ENCODE measurements around the gene UBFD1.
"Not testable (repeated sequence)": the region's sequence is repeated elsewhere in the genome, so short reads cannot be mapped to it uniquely, and the experiment has no call there.

The UBFD1 gene

GRCh38 chr16:23610905-23611304 is 53.4 kb downstream of the UBFD1 start:
- not testable (repeated sequence) for DNase-seq

DNA sequence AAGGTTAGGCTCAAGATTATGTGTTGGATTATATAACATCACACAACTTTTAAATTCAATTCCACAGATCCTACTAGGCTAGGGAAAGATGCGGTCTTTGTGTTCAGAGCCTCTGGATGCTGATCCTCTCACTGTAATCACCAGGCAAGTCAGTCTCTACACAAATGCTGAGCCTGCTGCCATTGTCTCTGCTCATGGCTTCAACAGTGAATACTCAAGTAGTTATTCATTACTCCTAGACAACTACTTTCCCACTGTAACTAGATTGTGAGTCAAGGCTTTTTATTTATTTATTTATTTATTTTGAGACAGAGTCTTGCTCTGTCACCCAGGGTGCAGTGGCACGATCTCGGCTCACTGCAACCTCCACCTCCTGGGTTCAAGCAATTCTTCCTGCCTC is 54.4 kb downstream of the UBFD1 start:
- no peak for DNase-seq

DNA sequence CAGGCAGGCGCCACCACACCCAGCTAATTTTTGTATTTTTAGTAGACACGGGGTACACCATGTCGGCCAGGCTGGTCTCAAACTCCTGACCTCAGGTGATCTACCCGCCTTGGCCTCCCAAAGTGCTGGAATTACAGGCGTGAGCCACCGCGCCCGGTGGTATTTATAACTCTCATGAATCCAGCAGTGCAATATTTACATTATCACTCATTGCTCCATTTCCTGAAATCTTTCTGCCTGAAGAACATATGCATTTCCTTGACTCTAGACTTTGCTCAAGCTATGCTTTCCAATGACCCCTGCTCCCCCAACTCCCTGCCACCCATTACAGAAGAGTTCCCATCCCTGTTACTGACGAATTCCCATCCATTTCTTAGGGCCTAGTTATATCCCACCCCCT is 58.3 kb downstream of the UBFD1 start:
- no peak for DNase-seq

All from SW 1271 (cell line).